HEK293T (cell line): ENCODE data around the gene CCDC69.

ENCODE experiments used
- CTCF ChIA-PET: fragments of 350-600 bp; formaldehyde crosslinking; extraction: SDS; loops from one replicate; lab custom pipeline; 2021; ENCODE audit warnings: antibody characterized with exemption, inconsistent platforms; lab: Yijun Ruan, JAX
- POLR2A ChIA-PET: fragments of 350-600 bp; formaldehyde crosslinking; extraction: SDS; loops from one replicate; lab custom pipeline; 2020; ENCODE audit warnings: antibody characterized with exemption, inconsistent platforms; lab: Yijun Ruan, JAX
- DNase-seq: peaks from one replicate; pipeline ENCODE4 v3.0.0; 2012; ENCODE audit warnings: mixed read lengths; ENCODE audit errors: extremely low spot score
- ARNT ChIP-seq: fragments of 450-650 bp; IDR thresholded peaks from 2 replicates; pipeline ENCODE4 v1.6.1; 2017; ENCODE audit warnings: mild to moderate bottlenecking
- BHLHE40 ChIP-seq: fragments of 450-650 bp; IDR thresholded peaks from 2 replicates; pipeline ENCODE4 v1.6.1; 2016; ENCODE audit warnings: mild to moderate bottlenecking, moderate library complexity, borderline replicate concordance
- CTBP1 ChIP-seq: fragments of 450-650 bp; IDR thresholded peaks from 2 replicates; pipeline ENCODE4 v1.6.1; 2016; ENCODE audit warnings: borderline replicate concordance
- ELF4 ChIP-seq: fragments of 450-650 bp; IDR thresholded peaks from 2 replicates; pipeline ENCODE4 v1.6.1; 2017; ENCODE audit warnings: antibody characterized with exemption
- FOXA1 ChIP-seq: fragments of 450-650 bp; IDR thresholded peaks from 2 replicates; pipeline ENCODE4 v1.6.1; 2016; ENCODE audit warnings: mild to moderate bottlenecking
- FOXK2 ChIP-seq: fragments of 450-650 bp; IDR thresholded peaks from 2 replicates; pipeline ENCODE4 v1.6.1; 2016; ENCODE audit warnings: mild to moderate bottlenecking
- FOXM1 ChIP-seq: fragments of 450-650 bp; IDR thresholded peaks from 2 replicates; pipeline ENCODE4 v1.6.1; 2017; ENCODE audit warnings: mild to moderate bottlenecking, borderline replicate concordance
- HDGF ChIP-seq: fragments of 450-650 bp; IDR thresholded peaks from 2 replicates; pipeline ENCODE4 v1.6.1; 2017; ENCODE audit warnings: antibody characterized with exemption, borderline replicate concordance
- L3MBTL2 ChIP-seq: fragments of 450-650 bp; conservative IDR thresholded peaks from 2 replicates; pipeline ENCODE4 v1.6.1; 2016; ENCODE audit warnings: mild to moderate bottlenecking
- LEF1 ChIP-seq: fragments of 450-650 bp; IDR thresholded peaks from 2 replicates; pipeline ENCODE4 v1.6.1; 2017; ENCODE audit warnings: mild to moderate bottlenecking, borderline replicate concordance
- NFRKB ChIP-seq: fragments of 450-650 bp; IDR thresholded peaks from 2 replicates; pipeline ENCODE4 v1.6.1; 2016; ENCODE audit warnings: mild to moderate bottlenecking, moderate library complexity
- PKNOX1 ChIP-seq: fragments of 450-650 bp; IDR thresholded peaks from 2 replicates; pipeline ENCODE4 v1.6.1; 2016
- SP1 ChIP-seq: fragments of 450-650 bp; IDR thresholded peaks from 2 replicates; pipeline ENCODE4 v1.6.1; 2017
- SUZ12 ChIP-seq: fragments of 450-650 bp; IDR thresholded peaks from 2 replicates; pipeline ENCODE4 v1.6.1; 2016; ENCODE audit warnings: mild to moderate bottlenecking
- TARDBP ChIP-seq: fragments of 450-650 bp; IDR thresholded peaks from 2 replicates; pipeline ENCODE4 v1.6.1; 2016
- ZNF384 ChIP-seq: fragments of 450-650 bp; IDR thresholded peaks from 2 replicates; pipeline ENCODE4 v1.6.1; 2016

The CCDC69 gene

GRCh38 chr5:151151793-151152192 is 72.1 kb downstream of the CCDC69 start:
- no peak for TF ChIP-seq PKNOX1
- no peak for TF ChIP-seq SP1
- no peak for TF ChIP-seq TARDBP
- no peak for TF ChIP-seq LEF1
- TF ChIP-seq BHLHE40, result no peak
- TF ChIP-seq ARNT, result no peak
- TF ChIP-seq ELF4, result no peak
- no peak for TF ChIP-seq NFRKB
- TF ChIP-seq FOXK2, result no peak
- TF ChIP-seq ZNF384, result no peak
- TF ChIP-seq CTBP1, result no peak
- TF ChIP-seq SUZ12, result no peak
- no peak for TF ChIP-seq FOXM1
- TF ChIP-seq HDGF, result no peak
- no peak for TF ChIP-seq FOXA1
- no peak for TF ChIP-seq L3MBTL2
- ChIA-PET POLR2A (no interaction called here), CTCF (interaction anchor here (1.9 kb wide), 1 partner anchor 26 kb away, joined by 6 read pairs; no protein-coding TSS in a partner anchor)
- no peak for DNase-seq

DNA sequence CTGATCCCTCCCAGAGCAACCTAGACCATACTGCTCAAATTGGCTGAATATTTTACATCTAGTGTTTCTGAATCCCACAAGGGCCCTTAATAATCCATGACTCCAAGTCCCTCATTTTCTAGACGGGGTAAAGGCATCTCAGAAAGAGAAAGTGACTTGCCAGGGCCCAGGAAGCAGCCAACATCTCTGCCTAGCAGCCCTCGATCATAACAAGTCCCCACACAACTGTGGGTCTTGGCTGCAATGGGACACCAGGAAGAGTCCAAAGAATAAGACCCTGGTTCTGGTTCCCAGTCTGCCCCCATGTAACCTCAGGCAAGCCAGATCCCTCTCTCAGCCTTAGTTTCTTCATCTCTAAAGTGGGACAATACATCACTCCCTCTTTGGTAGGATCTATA is 72.6 kb downstream of the CCDC69 start:
- CTCF ChIA-PET, result interaction anchor here (0.7 to 1.7 kb wide), 3 partner anchors 14 to 38 kb away, joined by 3 to 5 read pairs (median 3); no protein-coding TSS in a partner anchor
- DNase-seq, result no peak
- POLR2A ChIA-PET, result interaction anchor here (1.1 kb wide), 1 partner anchor 450 kb away, joined by 4 read pairs; the partner anchor contains the start of gene RBM22
- no peak for TF ChIP-seq SUZ12
- TF ChIP-seq FOXM1, result no peak
- no peak for TF ChIP-seq SP1
- TF ChIP-seq ARNT, result no peak
- no peak for TF ChIP-seq NFRKB
- TF ChIP-seq LEF1, result no peak
- no peak for TF ChIP-seq FOXA1
- TF ChIP-seq TARDBP, result no peak
- no peak for TF ChIP-seq HDGF
- no peak for TF ChIP-seq FOXK2
- no peak for TF ChIP-seq ELF4
- TF ChIP-seq BHLHE40, result no peak
- no peak for TF ChIP-seq CTBP1

DNA sequence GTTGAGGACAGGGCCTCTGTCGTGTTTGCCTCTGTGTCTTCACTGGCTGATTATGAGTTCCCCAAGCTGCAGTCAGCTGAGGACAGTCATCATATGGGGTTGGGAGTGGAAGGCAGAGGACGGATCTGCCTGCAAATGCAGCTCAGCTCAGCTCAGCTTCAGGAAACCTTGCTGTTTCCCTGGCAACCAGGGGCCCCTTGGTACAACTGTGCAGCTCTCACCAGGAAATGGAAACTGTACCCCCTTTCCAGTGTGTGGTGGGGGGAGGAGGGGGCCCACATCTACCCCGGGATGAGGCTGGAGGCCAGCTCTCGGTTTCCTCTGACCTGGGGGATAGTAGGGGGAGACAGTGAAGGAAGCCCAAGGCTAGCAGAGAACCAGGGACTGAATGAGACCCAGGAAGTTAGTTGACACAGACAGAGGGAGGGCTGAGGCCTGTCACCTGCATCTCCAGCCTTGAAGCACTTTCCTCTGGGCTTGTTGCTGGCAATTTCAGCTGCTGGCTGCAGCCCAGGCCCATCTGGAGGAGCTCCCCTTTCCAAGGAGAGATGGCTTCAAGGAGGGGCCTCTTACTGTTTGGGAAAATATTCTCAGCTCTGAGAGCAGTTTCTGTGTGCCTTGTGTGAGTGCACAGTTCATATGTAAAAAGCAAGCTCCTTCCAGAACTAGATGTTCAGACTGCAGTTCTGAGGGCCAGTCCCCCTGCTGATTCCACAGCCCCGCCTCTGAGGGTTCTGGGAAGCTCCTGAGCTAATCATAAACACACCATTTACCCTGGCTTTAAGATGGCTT is 73.2 kb downstream of the CCDC69 start:
- TF ChIP-seq LEF1 (no peak), FOXK2 (no peak), HDGF (no peak), CTBP1 (no peak), SUZ12 (no peak), ZNF384 (no peak), TARDBP (no peak), BHLHE40 (no peak), SP1 (no peak), PKNOX1 (no peak), FOXM1 (no peak), L3MBTL2 (no peak), NFRKB (no peak), ELF4 (no peak), ARNT (no peak), FOXA1 (no peak)
- ChIA-PET CTCF (interaction anchor here (0.6 to 1.7 kb wide), 5 partner anchors 15 to 1191 kb away, joined by 3 to 5 read pairs (median 5); no protein-coding TSS in a partner anchor), POLR2A (interaction anchor here (0.8 to 1.1 kb wide), 2 partner anchors 13 to 450 kb away, joined by 4 read pairs; partner anchors contain the start of gene RBM22)
- no peak for DNase-seq

DNA sequence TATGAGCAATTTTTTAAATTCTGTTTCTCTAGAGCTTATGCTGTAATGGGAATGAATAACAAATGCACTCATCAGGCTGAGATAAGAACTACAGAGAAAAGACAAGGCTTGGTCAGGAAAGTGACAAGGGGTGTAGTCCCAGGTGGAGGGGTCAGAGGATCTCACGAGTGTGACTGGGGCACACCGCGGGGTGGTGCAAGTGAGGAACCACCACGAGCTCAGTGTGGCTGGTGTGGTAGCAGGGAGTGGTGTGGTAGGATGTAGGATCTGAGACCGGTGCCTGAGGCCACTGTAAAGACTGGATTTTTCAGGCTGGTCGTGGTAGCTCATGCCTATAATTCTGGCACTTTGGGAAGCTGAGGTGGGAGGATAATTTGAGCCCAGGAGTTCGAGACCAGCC is 75.3 kb downstream of the CCDC69 start:
- POLR2A ChIA-PET, result interaction anchor here (0.7 kb wide), 1 partner anchor 9 kb away, joined by 5 read pairs; the partner anchor contains the start of gene ANXA6
- CTCF ChIA-PET, result interaction anchor here (1.6 kb wide), 1 partner anchor 23 kb away, joined by 4 read pairs; no protein-coding TSS in a partner anchor
- TF ChIP-seq FOXM1 (no peak), CTBP1 (no peak), BHLHE40 (no peak), ELF4 (no peak), ARNT (no peak), FOXA1 (no peak), HDGF (no peak), L3MBTL2 (no peak), SUZ12 (no peak), ZNF384 (no peak), TARDBP (no peak), SP1 (no peak), NFRKB (no peak), PKNOX1 (no peak), LEF1 (no peak)
- DNase-seq, result no peak

DNA sequence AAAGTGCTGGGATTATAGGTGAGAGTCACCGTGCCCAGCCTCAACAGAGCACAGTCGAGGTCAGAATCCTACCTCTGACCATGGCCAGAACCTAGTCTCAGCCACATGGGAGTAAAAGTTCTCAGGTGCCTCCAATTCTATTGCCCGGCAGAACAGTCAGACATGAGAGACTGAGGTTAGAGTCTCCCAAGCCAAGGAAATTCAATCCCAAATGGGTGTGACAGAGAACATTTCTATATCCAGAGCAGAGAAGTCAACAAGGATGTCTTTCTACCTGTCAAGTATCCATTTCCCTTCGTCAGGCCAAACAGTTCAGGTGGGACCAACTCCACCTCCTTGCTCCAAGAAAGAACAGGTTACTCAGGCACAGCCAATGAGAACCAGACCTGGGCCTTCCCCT is 76.9 kb downstream of the CCDC69 start:
- DNase-seq, result no peak
- ChIA-PET POLR2A (no interaction called here), CTCF (interaction anchor here (1.6 kb wide), 1 partner anchor 21 kb away, joined by 4 read pairs; no protein-coding TSS in a partner anchor)
- TF ChIP-seq PKNOX1 (no peak), BHLHE40 (no peak), CTBP1 (no peak), LEF1 (no peak)
